ENCODE measurements around the gene KCNC2. TPM values are rescaled to one million over a fixed set of nuclear protein-coding genes. Genes with fewer than 3 reads are reported as not detected.

The KCNC2 gene
- total and polyA plus RNA-seq, 9 of the 15 experiments (the other 6 are each of a cell fraction or from before 2014, with no cell fraction given) = not detected

- Histone ChIP-seq H4K20me1 (replicated peaks; ENCODE audit: control insufficient read depth, insufficient read depth, low read length) (no peaks in the 10 kb centered on the region), H3K79me2 (ENCODE audit: control insufficient read depth, insufficient read depth, low read length) (no peaks in the 10 kb centered on the region), H3K27me3 (ENCODE audit: control insufficient read depth in 2 of 2, insufficient read depth in 2 of 2, low read length in 2 of 2) (no peaks in the 10 kb centered on the region), H2AFZ (ENCODE audit: low read depth, low read length) (no peak overlapping the region), H3K9ac (ENCODE audit: insufficient read depth in 1 of 2, low read depth in 2 of 2, low read length in 2 of 2) (no peak overlapping the region), H3K36me3 (ENCODE audit: control insufficient read depth, insufficient read depth, low read length) (no peaks in the 10 kb centered on the region), H3K9me1 (ENCODE audit: control insufficient read depth, insufficient read depth, low read length) (no peaks in the 10 kb centered on the region), H3K9me3 (replicated peaks; ENCODE audit: control insufficient read depth, insufficient read depth, low read depth, low read length) (no peaks in the 10 kb centered on the region), H3K27ac (ENCODE audit: extremely low read depth, low read depth, low read length) (no peak overlapping the region), H3K4me2 (ENCODE audit: insufficient read depth, low read length) (no peak overlapping the region), H3K4me1 (replicated peaks in 1 of 2; ENCODE audit: control insufficient read depth in 2 of 2, insufficient read depth in 2 of 2, low read length in 2 of 2) (no peaks in the 10 kb centered on the region), H3K4me3 (no peak overlapping the region)
- FAIRE-seq = no peak
- in situ Hi-C loops (cut with MboI) = no loop called here
- intact Hi-C loops (cut with micrococcal nuclease) = no loop called here
- POLR2A ChIA-PET = interaction anchor here (0.7 kb wide), 1 partner anchor 125 kb away, joined by 3 read pairs; no protein-coding TSS in a partner anchor
- no peak for ATAC-seq
- no peak for TF ChIP-seq SMARCA4 (IDR thresholded peaks at IDR 0.05)
- WGBS (ENCODE audit: insufficient coverage, low coverage, missing lambda C conversion rate) = 0% methylated on average over 1 of the region's 1 CpG
- no peak for DNase-seq (ENCODE audit: extremely low read depth in 1 of 4, low spot score in 3 of 4)
- no TSS peak for BruUV-seq (replicated peaks)
- CTCF ChIA-PET (ENCODE audit: low intra/inter-chr PET ratio) = no interaction called here
Measured at GRCh38 chr12:75135026-75135425, 74.6 kb downstream of the KCNC2 start.

- FAIRE-seq = no peak
- Histone ChIP-seq H2AFZ (ENCODE audit: low read depth, low read length) (no peak overlapping the region), H3K4me1 (replicated peaks in 1 of 2; ENCODE audit: control insufficient read depth in 2 of 2, insufficient read depth in 2 of 2, low read length in 2 of 2) (no peaks in the 10 kb centered on the region), H3K36me3 (ENCODE audit: control insufficient read depth, insufficient read depth, low read length) (no peaks in the 10 kb centered on the region), H3K27me3 (ENCODE audit: control insufficient read depth in 2 of 2, insufficient read depth in 2 of 2, low read length in 2 of 2) (no peaks in the 10 kb centered on the region), H3K9me3 (replicated peaks; ENCODE audit: control insufficient read depth, insufficient read depth, low read depth, low read length) (no peaks in the 10 kb centered on the region), H3K4me3 (no peak overlapping the region), H3K79me2 (ENCODE audit: control insufficient read depth, insufficient read depth, low read length) (no peaks in the 10 kb centered on the region), H4K20me1 (replicated peaks; ENCODE audit: control insufficient read depth, insufficient read depth, low read length) (no peaks in the 10 kb centered on the region), H3K9me1 (ENCODE audit: control insufficient read depth, insufficient read depth, low read length) (no peaks in the 10 kb centered on the region), H3K9ac (ENCODE audit: insufficient read depth in 1 of 2, low read depth in 2 of 2, low read length in 2 of 2) (no peak overlapping the region), H3K27ac (ENCODE audit: extremely low read depth, low read depth, low read length) (no peak overlapping the region), H3K4me2 (ENCODE audit: insufficient read depth, low read length) (no peak overlapping the region)
- in situ Hi-C loops (cut with MboI) = no loop called here
- ChIA-PET POLR2A (no interaction called here), CTCF (ENCODE audit: low intra/inter-chr PET ratio) (no interaction called here)
- intact Hi-C loops (cut with micrococcal nuclease) = no loop called here
- no peak for TF ChIP-seq L3MBTL2 (IDR thresholded peaks at IDR 0.05)
- TF ChIP-seq CEBPB (tag; IDR thresholded peaks at IDR 0.05) = no peak
- TF ChIP-seq RBM15 (IDR thresholded peaks at IDR 0.05; ENCODE audit: insufficient read depth, low read length) = no peak
- no peak for TF ChIP-seq MCM5 (IDR thresholded peaks at IDR 0.05; ENCODE audit: low read depth)
- TF ChIP-seq HINFP (tag; conservative IDR thresholded peaks at IDR 0.05; ENCODE audit: low read depth) = no peak
- no peak for TF ChIP-seq LCOR (CRISPR knock-in tag; IDR thresholded peaks at IDR 0.05)
- TF ChIP-seq RAD21 (CRISPR knock-in tag; conservative IDR thresholded peaks at IDR 0.05 in 1 of 2, IDR thresholded peaks at IDR 0.05 in 1 of 2) = no peak
- no peak for ATAC-seq
- no TSS peak for BruUV-seq (replicated peaks)
- 0% methylated on average over 3 of the region's 3 CpGs for WGBS (ENCODE audit: insufficient coverage, low coverage, missing lambda C conversion rate)
- DNase-seq (ENCODE audit: extremely low read depth in 1 of 4, low spot score in 3 of 4) = no peak
Measured at GRCh38 chr12:75130811-75131210, 78.8 kb downstream of the KCNC2 start.
